ENCODE measurements around the gene ANKRD45.
"Not testable (repeated sequence)": the region's sequence is repeated elsewhere in the genome, so short reads cannot be mapped to it uniquely, and the experiment has no call there.

The ANKRD45 gene

GRCh38 chr1:173642450-173643139, 27.1 kb downstream of the ANKRD45 start:
- DNase-seq = not testable (repeated sequence)

- DNase-seq = no peak
Observed at GRCh38 chr1:173639102-173639501, 30.5 kb downstream of the ANKRD45 start.

GRCh38 chr1:173638043-173639021, 31.3 kb downstream of the ANKRD45 start:
- no peak for DNase-seq

- not testable (repeated sequence) for DNase-seq
Observed at GRCh38 chr1:173637236-173638042, 32.2 kb downstream of the ANKRD45 start.

- DNase-seq = no peak
Observed at GRCh38 chr1:173635116-173635515, 34.5 kb downstream of the ANKRD45 start, which contains the start of gene TEX50. TEX50 (plus strand) TSS chr1:173635338; CDS start chr1:173635522, 184 bp downstream.

- DNase-seq = no peak
Observed at GRCh38 chr1:173628888-173629287, 40.8 kb downstream of the ANKRD45 start.

- no peak for DNase-seq
Observed at GRCh38 chr1:173627269-173627668, 42.4 kb downstream of the ANKRD45 start.

GRCh38 chr1:173616859-173617258, 52.8 kb downstream of the ANKRD45 start:
- DNase-seq = no peak

- not testable (repeated sequence) for DNase-seq
Observed at GRCh38 chr1:173613086-173613485, 56.6 kb downstream of the ANKRD45 start.

GRCh38 chr1:173608503-173609216, 61.0 kb downstream of the ANKRD45 start:
- peak; percentile 64 for DNase-seq

GRCh38 chr1:173603056-173603591, 66.5 kb downstream of the ANKRD45 start, which contains the start of gene SLC9C2:
SLC9C2 (minus strand) TSS chr1:173603072; CDS start chr1:173601776, 1,296 bp downstream.
- DNase-seq = peak; percentile 83

- no peak for DNase-seq
Observed at GRCh38 chr1:173601588-173601987, 68.1 kb downstream of the ANKRD45 start.

- DNase-seq = no peak
Observed at GRCh38 chr1:173596097-173596825, 73.4 kb downstream of the ANKRD45 start.

GRCh38 chr1:173591138-173591537, 78.5 kb downstream of the ANKRD45 start:
- not testable (repeated sequence) for DNase-seq

GRCh38 chr1:173590557-173590956, 79.1 kb downstream of the ANKRD45 start:
- DNase-seq = peak; percentile 24

- DNase-seq = no peak
Observed at GRCh38 chr1:173581383-173582079, 88.1 kb downstream of the ANKRD45 start.

GRCh38 chr1:173580658-173581057, 89.0 kb downstream of the ANKRD45 start:
- no peak for DNase-seq

- DNase-seq = no peak
Observed at GRCh38 chr1:173580071-173580470, 89.6 kb downstream of the ANKRD45 start.

GRCh38 chr1:173573596-173573995, 96.1 kb downstream of the ANKRD45 start:
- no peak for DNase-seq

- no peak for DNase-seq
Observed at GRCh38 chr1:173572201-173572873, 97.3 kb downstream of the ANKRD45 start.

Data from NCI-H226 (cell line).